Neuronal stem cell (in vitro differentiated cells): ENCODE data around the gene EMID1.

ENCODE experiments used
- DNase-seq: peaks from one replicate; pipeline ENCODE4 v3.0.0-alpha.2; 2013; ENCODE audit warnings: low spot score
- H2AFZ ChIP-seq: one replicate; pipeline ENCODE4 v1.6.1; 2013; ENCODE audit warnings: mild to moderate bottlenecking, low read length, inconsistent platforms
- H2AK5ac ChIP-seq: 2 replicates; pipeline ENCODE4 v1.6.1; 2013; ENCODE audit warnings: low read depth, mild to moderate bottlenecking, inconsistent platforms, low read length, moderate library complexity, mixed read lengths
- H2BK120ac ChIP-seq: 2 replicates; pipeline ENCODE4 v1.6.1; 2013; ENCODE audit warnings: low read depth, mild to moderate bottlenecking, inconsistent platforms, low read length, moderate library complexity, mixed read lengths
- H2BK12ac ChIP-seq: one replicate; pipeline ENCODE4 v1.6.1; 2013; ENCODE audit warnings: low read length, inconsistent platforms
- H2BK15ac ChIP-seq: 2 replicates; pipeline ENCODE4 v1.6.1; 2013; ENCODE audit warnings: mild to moderate bottlenecking, low read length, inconsistent platforms, mixed read lengths
- H2BK5ac ChIP-seq: one replicate; pipeline ENCODE4 v1.6.1; 2013; ENCODE audit warnings: inconsistent platforms, mild to moderate bottlenecking, low read length, moderate library complexity
- H3K14ac ChIP-seq: one replicate; pipeline ENCODE4 v1.6.1; 2013; ENCODE audit warnings: low read length, inconsistent platforms
- H3K18ac ChIP-seq: 2 replicates; pipeline ENCODE4 v1.6.1; 2013; ENCODE audit warnings: low read length, inconsistent platforms
- H3K23ac ChIP-seq: 2 replicates; pipeline ENCODE4 v1.6.1; 2013; ENCODE audit warnings: low read depth, mild to moderate bottlenecking, mixed read lengths, low read length, inconsistent platforms; ENCODE audit not compliant: poor library complexity
- H3K27ac ChIP-seq: replicated peaks from 3 replicates; pipeline ENCODE4 v1.5.1; 2013; ENCODE audit warnings: low read length, inconsistent platforms
- H3K27me3 ChIP-seq, 3 experiments: 2 replicates each; pipeline ENCODE4 v1.6.1; 2013; ENCODE audit warnings: low read length in 3 of 3, mild to moderate bottlenecking in 2 of 3, inconsistent platforms in 1 of 3, low read depth in 1 of 3, mixed read lengths in 1 of 3, moderate library complexity in 1 of 3; ENCODE audit not compliant: control insufficient read depth in 3 of 3, insufficient read depth in 3 of 3
- H3K36me3 ChIP-seq, 2 donors: replicated peaks in 1 of 2; 2 replicates each; pipeline ENCODE4 v1.6.1; 2013; ENCODE audit warnings: low read length in 2 of 2; ENCODE audit not compliant: control insufficient read depth in 2 of 2, insufficient read depth in 2 of 2
- H3K4ac ChIP-seq: 2 replicates; pipeline ENCODE4 v1.6.1; 2013; ENCODE audit warnings: inconsistent platforms, mild to moderate bottlenecking, low read length, moderate library complexity
- H3K4me1 ChIP-seq, 2 donors: 1 replicate in 1 of 2; 2 replicates in 1 of 2; pipeline ENCODE4 v1.6.1; 2013; ENCODE audit warnings: low read length in 2 of 2, low read depth in 1 of 2; ENCODE audit not compliant: control insufficient read depth in 2 of 2, insufficient read depth in 1 of 2
- H3K4me2 ChIP-seq: one replicate; pipeline ENCODE4 v1.6.1; 2013; ENCODE audit warnings: mild to moderate bottlenecking, low read length, inconsistent platforms; ENCODE audit not compliant: insufficient read depth, poor library complexity, severe bottlenecking
- H3K4me3 ChIP-seq, 2 donors: 2 replicates each; pipeline ENCODE4 v1.5.1; 2013; ENCODE audit warnings: low read length in 2 of 2, mild to moderate bottlenecking in 2 of 2, inconsistent platforms in 1 of 2, moderate library complexity in 1 of 2
- H3K79me1 ChIP-seq: one replicate; pipeline ENCODE4 v1.6.1; 2013; ENCODE audit warnings: low read depth, mild to moderate bottlenecking, inconsistent platforms, low read length, moderate library complexity
- H3K9ac ChIP-seq: one replicate; pipeline ENCODE4 v1.6.1; 2013; ENCODE audit warnings: mild to moderate bottlenecking, low read depth, low read length, inconsistent platforms; ENCODE audit not compliant: poor library complexity
- H3K9me3 ChIP-seq, 2 donors: replicated peaks in 1 of 2; 2 replicates each; pipeline versions ENCODE3 to v1.6.1; 2013; ENCODE audit warnings: low read length in 2 of 2, mild to moderate bottlenecking in 2 of 2, inconsistent platforms in 1 of 2, low read depth in 1 of 2, mixed read lengths in 1 of 2, moderate library complexity in 1 of 2; ENCODE audit not compliant: control insufficient read depth in 2 of 2, insufficient read depth in 1 of 2
- H4K8ac ChIP-seq: one replicate; pipeline ENCODE4 v1.6.1; 2013; ENCODE audit warnings: low read depth, mild to moderate bottlenecking, inconsistent platforms, low read length, moderate library complexity
- H4K91ac ChIP-seq: one replicate; pipeline ENCODE4 v1.6.1; 2013; ENCODE audit warnings: low read length, low read depth, mild to moderate bottlenecking, inconsistent platforms; ENCODE audit not compliant: poor library complexity
- WGBS, 2 donors: extraction: QIAGEN DNeasy Blood & Tissue Kit; methylation state at CpG; one replicate each; pipeline ENCODE4 v1.1.7; 2013; ENCODE audit warnings: missing lambda C conversion rate in 2 of 2, mixed read lengths in 1 of 2; ENCODE audit not compliant: insufficient read length in 2 of 2, insufficient replicate concordance in 1 of 2; ENCODE audit errors: extremely low coverage in 2 of 2; 5-methylcytosine and 5-hydroxymethylcytosine counted together

The EMID1 gene

GRCh38 chr22:29270475-29271271, 65.0 kb downstream of the EMID1 start:
- H2AK5ac ChIP-seq, result no peak overlapping the region
- no peak overlapping the region for H4K8ac ChIP-seq
- H3K4me1 ChIP-seq, result peaks cover 13 to 39% of the 10 kb centered on the region in 2 donors
- no peak overlapping the region for H3K9ac ChIP-seq
- H3K79me1 ChIP-seq, result peaks cover 17% of the 10 kb centered on the region
- no peak overlapping the region for H3K4ac ChIP-seq
- H3K23ac ChIP-seq, result no peak overlapping the region
- no peak overlapping the region for H2BK5ac ChIP-seq
- DNase-seq, result no peak
- no peaks in the 10 kb centered on the region for H3K9me3 ChIP-seq
- no peaks in the 10 kb centered on the region for H3K27me3 ChIP-seq
- H2BK120ac ChIP-seq, result no peak overlapping the region
- H2BK12ac ChIP-seq, result no peak overlapping the region
- no peak overlapping the region for H3K14ac ChIP-seq
- H2AFZ ChIP-seq, result no peak overlapping the region
- no peak overlapping the region for H3K18ac ChIP-seq
- H2BK15ac ChIP-seq, result no peak overlapping the region
- no CpG with 5 or more reads among the region's 9 CpGs for WGBS, 2 donors
- H4K91ac ChIP-seq, result no peak overlapping the region
- peak overlapping the region; percentile 79 for H3K4me2 ChIP-seq
- peak overlapping the region in 1 of 2 donors; percentile 70 for H3K4me3 ChIP-seq
- peaks cover 13 to 74% of the 10 kb centered on the region in 2 donors for H3K36me3 ChIP-seq
- H3K27ac ChIP-seq, result no peak overlapping the region

- no peak overlapping the region for H3K27ac ChIP-seq
- no peak overlapping the region for H2BK15ac ChIP-seq
- no peak overlapping the region for H4K8ac ChIP-seq
- no peaks in the 10 kb centered on the region for H3K27me3 ChIP-seq
- no peak overlapping the region for H2AK5ac ChIP-seq
- WGBS, 2 donors, result no CpG with 5 or more reads among the region's 2 CpGs
- no peak for DNase-seq
- H3K23ac ChIP-seq, result no peak overlapping the region
- H3K4ac ChIP-seq, result no peak overlapping the region
- no peak overlapping the region for H2BK5ac ChIP-seq
- no peak overlapping the region for H2BK120ac ChIP-seq
- no peak overlapping the region for H3K4me3 ChIP-seq
- H3K36me3 ChIP-seq, result peaks cover 14 to 85% of the 10 kb centered on the region in 2 donors
- peaks cover 6 to 28% of the 10 kb centered on the region in 2 donors for H3K4me1 ChIP-seq
- H2AFZ ChIP-seq, result no peak overlapping the region
- H3K14ac ChIP-seq, result no peak overlapping the region
- H4K91ac ChIP-seq, result no peak overlapping the region
- no peak overlapping the region for H3K4me2 ChIP-seq
- no peak overlapping the region for H3K9ac ChIP-seq
- peaks cover 7% of the 10 kb centered on the region for H3K79me1 ChIP-seq
- no peak overlapping the region for H3K18ac ChIP-seq
- H3K9me3 ChIP-seq, result no peaks in the 10 kb centered on the region
- H2BK12ac ChIP-seq, result no peak overlapping the region
Measured at GRCh38 chr22:29272624-29273023, 66.9 kb downstream of the EMID1 start.

- H3K14ac ChIP-seq, result no peak overlapping the region
- H3K9me3 ChIP-seq, result no peaks in the 10 kb centered on the region
- H3K4ac ChIP-seq, result no peak overlapping the region
- H2BK15ac ChIP-seq, result no peak overlapping the region
- no peak overlapping the region for H2BK120ac ChIP-seq
- H3K23ac ChIP-seq, result no peak overlapping the region
- DNase-seq, result no peak
- H4K91ac ChIP-seq, result no peak overlapping the region
- no peak overlapping the region for H2BK12ac ChIP-seq
- H2AFZ ChIP-seq, result no peak overlapping the region
- H3K4me3 ChIP-seq, result no peak overlapping the region
- H3K27ac ChIP-seq, result no peak overlapping the region
- H3K79me1 ChIP-seq, result peaks cover 3% of the 10 kb centered on the region
- H3K4me1 ChIP-seq, result peaks cover 3 to 16% of the 10 kb centered on the region in 2 donors
- peaks cover 26 to 100% of the 10 kb centered on the region in 2 donors for H3K36me3 ChIP-seq
- H3K4me2 ChIP-seq, result no peak overlapping the region
- H3K9ac ChIP-seq, result no peak overlapping the region
- H2AK5ac ChIP-seq, result no peak overlapping the region
- H2BK5ac ChIP-seq, result no peak overlapping the region
- no peak overlapping the region for H4K8ac ChIP-seq
- no CpG with 5 or more reads among the region's 3 CpGs for WGBS, 2 donors
- no peaks in the 10 kb centered on the region for H3K27me3 ChIP-seq
- no peak overlapping the region for H3K18ac ChIP-seq
Measured at GRCh38 chr22:29275167-29275566, 69.5 kb downstream of the EMID1 start.

GRCh38 chr22:29275819-29276565, 70.3 kb downstream of the EMID1 start:
- peaks cover 2 to 7% of the 10 kb centered on the region in 2 donors for H3K4me1 ChIP-seq
- DNase-seq, result no peak
- H3K9ac ChIP-seq, result no peak overlapping the region
- no peak overlapping the region for H2BK15ac ChIP-seq
- H3K14ac ChIP-seq, result no peak overlapping the region
- WGBS, 2 donors, result 100% methylated on average over 2 of the region's 3 CpGs; no CpG with 5 or more reads in 1 of the 2 donors
- H3K4me2 ChIP-seq, result no peak overlapping the region
- H3K79me1 ChIP-seq, result peaks cover 3% of the 10 kb centered on the region
- H3K18ac ChIP-seq, result no peak overlapping the region
- no peak overlapping the region for H2BK5ac ChIP-seq
- H3K9me3 ChIP-seq, result no peaks in the 10 kb centered on the region
- H3K27ac ChIP-seq, result no peak overlapping the region
- no peak overlapping the region for H2BK12ac ChIP-seq
- no peak overlapping the region for H2AFZ ChIP-seq
- H4K8ac ChIP-seq, result no peak overlapping the region
- H2AK5ac ChIP-seq, result no peak overlapping the region
- H3K23ac ChIP-seq, result no peak overlapping the region
- peaks cover 28 to 98% of the 10 kb centered on the region in 2 donors for H3K36me3 ChIP-seq
- H3K4me3 ChIP-seq, result no peak overlapping the region
- no peak overlapping the region for H4K91ac ChIP-seq
- no peaks in the 10 kb centered on the region for H3K27me3 ChIP-seq
- no peak overlapping the region for H3K4ac ChIP-seq
- H2BK120ac ChIP-seq, result no peak overlapping the region
